GM23248 (cell line): ENCODE data around the gene FBXO47.

Experiments
- EZH2 ChIP-seq: fragments of 200-600 bp; sonication (generic); IDR thresholded peaks from 2 replicates; pipeline ENCODE4 v1.6.1; 2018; ENCODE audit warnings: antibody characterized with exemption, mild to moderate bottlenecking; ENCODE audit not compliant: insufficient read depth, poor library complexity, severe bottlenecking
- EZH2phosphoT487 ChIP-seq: fragments of 200-600 bp; sonication (generic); IDR thresholded peaks from 2 replicates; pipeline ENCODE4 v1.6.1; 2018; ENCODE audit warnings: antibody characterized with exemption, moderate library complexity, mild to moderate bottlenecking, low read depth; ENCODE audit not compliant: insufficient read depth

DNA sequence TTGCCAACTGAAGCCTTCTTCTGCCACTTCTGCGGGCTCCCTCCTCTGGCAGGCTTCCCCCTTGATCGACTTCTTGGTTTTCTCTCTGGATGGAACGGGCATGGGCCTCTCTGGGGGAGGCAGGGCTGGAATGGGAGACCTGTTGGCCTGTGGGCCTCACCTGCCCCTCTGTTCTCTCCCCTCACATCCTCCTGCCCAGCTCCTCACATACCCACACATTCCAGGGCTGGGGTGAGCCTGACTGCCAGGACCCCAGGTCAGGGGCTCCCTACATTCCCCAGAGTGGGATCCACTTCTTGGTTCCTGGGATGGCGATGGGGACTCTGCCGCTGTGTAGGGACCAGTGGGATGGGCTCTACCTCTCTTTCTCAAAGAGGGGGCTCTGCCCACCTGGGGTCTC, 48.3 kb downstream of the FBXO47 start:
- TF ChIP-seq EZH2phosphoT487, result no peak
- TF ChIP-seq EZH2, result no peak
